Mucosa of stomach (tissue), 1 donor: ENCODE results near the gene TRPV4.

Experiments used
- H3K27me3 ChIP-seq: one replicate; pipeline ENCODE4 v1.7.0; 2013; ENCODE audit warnings: mild to moderate bottlenecking, low read length; ENCODE audit not compliant: control insufficient read depth, insufficient read depth
- H3K36me3 ChIP-seq: one replicate; pipeline ENCODE4 v1.7.0; 2013; ENCODE audit warnings: low read length; ENCODE audit not compliant: control insufficient read depth, insufficient read depth
- H3K4me1 ChIP-seq: one replicate; pipeline ENCODE4 v1.7.0; 2013; ENCODE audit warnings: mild to moderate bottlenecking, low read length; ENCODE audit not compliant: control insufficient read depth, insufficient read depth
- H3K4me3 ChIP-seq: one replicate; pipeline ENCODE4 v1.7.0; 2013; ENCODE audit warnings: low read length
- H3K9ac ChIP-seq: one replicate; pipeline ENCODE4 v1.7.0; 2013; ENCODE audit warnings: mild to moderate bottlenecking, low read length, moderate library complexity
- H3K9me3 ChIP-seq: one replicate; pipeline ENCODE4 v1.7.0; 2013; ENCODE audit warnings: mild to moderate bottlenecking, low read length, moderate library complexity; ENCODE audit not compliant: control insufficient read depth
- donor health status: Pancreatic carcinoma.

TRPV4 gene

GRCh38 chr12:109822416-109822815, 10.8 kb downstream of the TRPV4 start:
- H3K9me3 ChIP-seq: no peaks in the 10 kb centered on the region
- no peaks in the 10 kb centered on the region for H3K27me3 ChIP-seq
- H3K9ac ChIP-seq: no peak overlapping the region
- H3K4me1 ChIP-seq: peaks cover 11% of the 10 kb centered on the region
- no peak overlapping the region for H3K4me3 ChIP-seq
- no peaks in the 10 kb centered on the region for H3K36me3 ChIP-seq

GRCh38 chr12:109821968-109822367, 11.2 kb downstream of the TRPV4 start:
- Histone ChIP-seq H3K36me3 (no peaks in the 10 kb centered on the region), H3K9ac (no peak overlapping the region), H3K27me3 (no peaks in the 10 kb centered on the region), H3K4me3 (no peak overlapping the region), H3K4me1 (peaks cover 11% of the 10 kb centered on the region), H3K9me3 (no peaks in the 10 kb centered on the region)

- H3K4me3 ChIP-seq: no peak overlapping the region
- H3K9ac ChIP-seq: no peak overlapping the region
- no peaks in the 10 kb centered on the region for H3K27me3 ChIP-seq
- H3K4me1 ChIP-seq: peaks cover 11% of the 10 kb centered on the region
- H3K9me3 ChIP-seq: no peaks in the 10 kb centered on the region
- no peaks in the 10 kb centered on the region for H3K36me3 ChIP-seq
Observed at GRCh38 chr12:109820816-109821381, 12.3 kb downstream of the TRPV4 start.

GRCh38 chr12:109818905-109819500, 14.2 kb downstream of the TRPV4 start:
- Histone ChIP-seq H3K4me1 (peaks cover 11% of the 10 kb centered on the region), H3K9me3 (no peaks in the 10 kb centered on the region), H3K9ac (no peak overlapping the region), H3K27me3 (no peaks in the 10 kb centered on the region), H3K4me3 (no peak overlapping the region), H3K36me3 (no peaks in the 10 kb centered on the region)

GRCh38 chr12:109818253-109818652, 14.9 kb downstream of the TRPV4 start:
- H3K4me3 ChIP-seq: no peak overlapping the region
- H3K9ac ChIP-seq: no peak overlapping the region

GRCh38 chr12:109817627-109818231, 15.5 kb downstream of the TRPV4 start:
- Histone ChIP-seq H3K4me1 (peaks cover 3% of the 10 kb centered on the region), H3K9me3 (no peaks in the 10 kb centered on the region), H3K36me3 (no peaks in the 10 kb centered on the region), H3K4me3 (no peak overlapping the region), H3K9ac (no peak overlapping the region), H3K27me3 (no peaks in the 10 kb centered on the region)

More at GRCh38 chr12:109818253-109818652, 14.9 kb downstream of the TRPV4 start:
- Histone ChIP-seq H3K9me3 (no peaks in the 10 kb centered on the region), H3K4me1 (peaks cover 8% of the 10 kb centered on the region), H3K27me3 (no peaks in the 10 kb centered on the region), H3K36me3 (no peaks in the 10 kb centered on the region)

- no peaks in the 10 kb centered on the region for H3K4me1 ChIP-seq
- no peaks in the 10 kb centered on the region for H3K27me3 ChIP-seq
- no peaks in the 10 kb centered on the region for H3K9me3 ChIP-seq
- no peaks in the 10 kb centered on the region for H3K36me3 ChIP-seq
- H3K9ac ChIP-seq: no peak overlapping the region
- no peak overlapping the region for H3K4me3 ChIP-seq
Observed at GRCh38 chr12:109816870-109817269, 16.3 kb downstream of the TRPV4 start.

- no peaks in the 10 kb centered on the region for H3K36me3 ChIP-seq
- H3K4me3 ChIP-seq: no peak overlapping the region
- H3K27me3 ChIP-seq: no peaks in the 10 kb centered on the region
- no peak overlapping the region for H3K9ac ChIP-seq
- H3K9me3 ChIP-seq: no peaks in the 10 kb centered on the region
- no peaks in the 10 kb centered on the region for H3K4me1 ChIP-seq
Observed at GRCh38 chr12:109815757-109816617, 17.2 kb downstream of the TRPV4 start.

- no peaks in the 10 kb centered on the region for H3K27me3 ChIP-seq
- no peaks in the 10 kb centered on the region for H3K9me3 ChIP-seq
- no peak overlapping the region for H3K9ac ChIP-seq
- H3K4me1 ChIP-seq: no peaks in the 10 kb centered on the region
- no peak overlapping the region for H3K4me3 ChIP-seq
- H3K36me3 ChIP-seq: no peaks in the 10 kb centered on the region
Observed at GRCh38 chr12:109815225-109815624, 18.0 kb downstream of the TRPV4 start.

- Histone ChIP-seq H3K4me1 (no peaks in the 10 kb centered on the region), H3K9ac (no peak overlapping the region), H3K4me3 (no peak overlapping the region), H3K36me3 (no peaks in the 10 kb centered on the region), H3K27me3 (no peaks in the 10 kb centered on the region), H3K9me3 (no peaks in the 10 kb centered on the region)
Observed at GRCh38 chr12:109814600-109815150, 18.5 kb downstream of the TRPV4 start.

GRCh38 chr12:109813810-109814416, 19.3 kb downstream of the TRPV4 start:
- Histone ChIP-seq H3K4me1 (no peaks in the 10 kb centered on the region), H3K9ac (no peak overlapping the region), H3K36me3 (no peaks in the 10 kb centered on the region), H3K9me3 (no peaks in the 10 kb centered on the region), H3K27me3 (no peaks in the 10 kb centered on the region), H3K4me3 (no peak overlapping the region)
